PC-9 (cell line): ENCODE data around the gene KCNH2.

Experiments
- EZH2 ChIP-seq: fragments of 200-600 bp; sonication (generic); IDR thresholded peaks from 2 replicates; pipeline ENCODE4 v1.8.0; 2017; ENCODE audit warnings: antibody characterized with exemption, low read depth
- TF ChIP-seq, protein P1 (sequence below): fragments of 200-600 bp; sonication (generic); conservative IDR thresholded peaks from 2 replicates; pipeline ENCODE4 v1.6.1; 2017; ENCODE audit warnings: mixed run types, antibody characterized with exemption, mild to moderate bottlenecking, moderate library complexity

GRCh38 chr7:150975536-150976319, 2.4 kb downstream of the KCNH2 start:
- TF ChIP-seq EZH2, result no peak
- TF ChIP-seq, protein P1, sequence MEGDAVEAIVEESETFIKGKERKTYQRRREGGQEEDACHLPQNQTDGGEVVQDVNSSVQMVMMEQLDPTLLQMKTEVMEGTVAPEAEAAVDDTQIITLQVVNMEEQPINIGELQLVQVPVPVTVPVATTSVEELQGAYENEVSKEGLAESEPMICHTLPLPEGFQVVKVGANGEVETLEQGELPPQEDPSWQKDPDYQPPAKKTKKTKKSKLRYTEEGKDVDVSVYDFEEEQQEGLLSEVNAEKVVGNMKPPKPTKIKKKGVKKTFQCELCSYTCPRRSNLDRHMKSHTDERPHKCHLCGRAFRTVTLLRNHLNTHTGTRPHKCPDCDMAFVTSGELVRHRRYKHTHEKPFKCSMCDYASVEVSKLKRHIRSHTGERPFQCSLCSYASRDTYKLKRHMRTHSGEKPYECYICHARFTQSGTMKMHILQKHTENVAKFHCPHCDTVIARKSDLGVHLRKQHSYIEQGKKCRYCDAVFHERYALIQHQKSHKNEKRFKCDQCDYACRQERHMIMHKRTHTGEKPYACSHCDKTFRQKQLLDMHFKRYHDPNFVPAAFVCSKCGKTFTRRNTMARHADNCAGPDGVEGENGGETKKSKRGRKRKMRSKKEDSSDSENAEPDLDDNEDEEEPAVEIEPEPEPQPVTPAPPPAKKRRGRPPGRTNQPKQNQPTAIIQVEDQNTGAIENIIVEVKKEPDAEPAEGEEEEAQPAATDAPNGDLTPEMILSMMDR, result no peak
